Adrenal gland (tissue), 12 donors: ENCODE data around the gene HIBADH. TPM values are rescaled to one million over a fixed set of nuclear protein-coding genes. Genes with fewer than 3 reads are reported as not detected.

Experiments used
- DNase-seq, 7 donors: peaks; one replicate each; pipeline ENCODE4 v3.0.0-alpha.2; 2019 to 2020
- H3K27ac ChIP-seq, 5 donors: fragments of 200-600 bp; sonication (generic) in 4 of 5; 1 replicate in 3 of 5; 2 replicates in 2 of 5; pipeline versions ENCODE4 v1.5.1 to v1.8.0; 2016 to 2020; ENCODE audit warnings: mild to moderate bottlenecking in 1 of 5
- H3K27me3 ChIP-seq: fragments of 200-600 bp; 2 replicates; pipeline ENCODE4 v1.8.0; 2021
- H3K36me3 ChIP-seq, 2 donors: fragments of 200-600 bp; replicated peaks in 1 of 2; 1 replicate in 1 of 2; 2 replicates in 1 of 2; pipeline versions ENCODE4 v1.5.1 to v1.8.0; 2018 to 2022
- H3K4me1 ChIP-seq, 2 donors: fragments of 200-600 bp; replicated peaks in 1 of 2; 1 replicate in 1 of 2; 2 replicates in 1 of 2; pipeline versions ENCODE4 v1.5.1 to v1.8.0; 2018 to 2021
- H3K4me3 ChIP-seq, 4 donors: fragments of 200-600 bp; sonication (generic) in 3 of 4; one replicate each; pipeline ENCODE4 v1.5.1; 2016 to 2018
- H3K9me3 ChIP-seq, 3 donors: fragments of 200-600 bp; sonication (generic) in 1 of 3; replicated peaks in 1 of 3; 1 replicate in 2 of 3; 2 replicates in 1 of 3; pipeline versions ENCODE4 v1.5.1 to v1.8.0; 2016 to 2021
- CTCF ChIP-seq, 6 experiments: fragments of 450-650 bp in 4 of 6; fragments of 200-600 bp in 2 of 6; sonication (generic) in 1 of 6; IDR thresholded peaks; 1 replicate in 5 of 6; 2 replicates in 1 of 6; pipeline versions ENCODE4 v1.5.1 to v1.8.0; 2016 to 2021; ENCODE audit warnings: antibody characterized with exemption in 6 of 6, mild to moderate bottlenecking in 2 of 6, moderate library complexity in 1 of 6
- POLR2A ChIP-seq, 2 donors: fragments of 450-650 bp; IDR thresholded peaks; one replicate each; pipeline ENCODE4 v1.6.1; 2017; ENCODE audit warnings: antibody characterized with exemption in 2 of 2, mild to moderate bottlenecking in 2 of 2, moderate library complexity in 1 of 2
- WGBS, 4 donors: extraction: QIAGEN DNeasy Blood & Tissue Kit in 2 of 4; methylation state at CpG; one replicate each; pipeline versions ENCODE4 v1.1.5 to v1.1.7; 2013 to 2017; 5-methylcytosine and 5-hydroxymethylcytosine counted together
- intact Hi-C, 2 donors: fragments of 100-400 bp; cut with DNase I; formaldehyde crosslinking; loops; one replicate each; pipeline versions ENCODE4 v1.14.1 to v1.15.0; 2022 to 2023
- polyA plus RNA-seq, 3 donors: library from polyadenylated mRNA; stranded (reverse); fragments of 200-250 nt in 2 of 3; fragments of 350-450 nt in 1 of 3; fragmentation: Illumina TruSeq in 1 of 3; extraction: RNeasy Lipid Tissue Mini Kit (QIAGEN cat#74804) in 1 of 3; gene quantifications; one replicate each; pipeline ENCODE4 v1.2.3, GENCODE V29; 2013 to 2014
- total RNA-seq, 9 donors: library from RNA; depleted of rRNA in 4 of 9; stranded (reverse); fragments of >200 nt in 4 of 9; fragments of 120-200 nt in 1 of 9; fragmentation: NEBNext Ultra II Directional in 1 of 9; extraction: Animal tissue kit (Norgen Biotek cat#: 25700) in 1 of 9; gene quantifications; one replicate each; pipeline versions ENCODE4 v1.1.0 to v1.2.4, GENCODE V29; 2013 to 2023
- donor health status: healthy with polysubstance abuse.
- donor health status: Bipolar disorder and iron deficiency.
- donor health status: DM: yes; HTN: yes; CAD: no.
- donor health status: DM: no; HTN: no; CAD: no.
- donor health status: DM: no; HTN: no; CAD: no.
- donor health status: DM: yes; HTN: yes; CAD: no.

The HIBADH gene
- total and polyA plus RNA-seq, 12 donors = 42.9 to 227 (median 130) TPM

- Histone ChIP-seq H3K4me3 (no peak overlapping the region), H3K27ac (no peak overlapping the region), H3K9me3 (no peaks in the 10 kb centered on the region), H3K36me3 (no peaks in the 10 kb centered on the region), H3K27me3 (no peaks in the 10 kb centered on the region), H3K4me1 (peaks cover 4 to 5% of the 10 kb centered on the region in 2 donors)
- DNase-seq = no peak
- 78 to 84% (median 83%) methylated on average over 3 of the region's 3 CpGs for WGBS, 4 donors
- TF ChIP-seq POLR2A (IDR thresholded peaks at IDR 0.05) (no peak), CTCF (IDR thresholded peaks at IDR 0.05) (no peak)
- intact Hi-C loops = no loop called here
These were observed 26.0 kb upstream of the HIBADH start for GRCh38 chr7:27688646-27689045.

- Histone ChIP-seq H3K27me3 (no peaks in the 10 kb centered on the region), H3K4me3 (no peak overlapping the region), H3K4me1 (no peaks in the 10 kb centered on the region), H3K9me3 (no peaks in the 10 kb centered on the region), H3K27ac (no peak overlapping the region), H3K36me3 (no peaks in the 10 kb centered on the region)
- no peak for TF ChIP-seq POLR2A (IDR thresholded peaks at IDR 0.05)
- TF ChIP-seq CTCF (IDR thresholded peaks at IDR 0.05) = no peak
- 90 to 93% (median 91%) methylated on average over 4 of the region's 4 CpGs for WGBS, 4 donors
- intact Hi-C loops = no loop called here
- no peak for DNase-seq
These were observed 25.4 kb upstream of the HIBADH start for GRCh38 chr7:27688056-27688455.

GRCh38 chr7:27686315-27686714 is 23.6 kb upstream of the HIBADH start:
- no peaks in the 10 kb centered on the region for H3K4me1 ChIP-seq
- no peak overlapping the region for H3K27ac ChIP-seq
- H3K9me3 ChIP-seq = no peaks in the 10 kb centered on the region
- intact Hi-C loops = no loop called here
- TF ChIP-seq POLR2A (IDR thresholded peaks at IDR 0.05) = no peak
- no peak for TF ChIP-seq CTCF (IDR thresholded peaks at IDR 0.05)
- H3K36me3 ChIP-seq = no peaks in the 10 kb centered on the region
- H3K27me3 ChIP-seq = no peaks in the 10 kb centered on the region
- H3K4me3 ChIP-seq = no peak overlapping the region
- DNase-seq = peak in 1 of 7 donors; percentile 12

GRCh38 chr7:27685893-27686292 is 23.2 kb upstream of the HIBADH start:
- H3K27me3 ChIP-seq = no peaks in the 10 kb centered on the region
- TF ChIP-seq POLR2A (IDR thresholded peaks at IDR 0.05) (no peak), CTCF (IDR thresholded peaks at IDR 0.05) (no peak)
- H3K4me1 ChIP-seq = no peaks in the 10 kb centered on the region
- no peaks in the 10 kb centered on the region for H3K36me3 ChIP-seq
- no peaks in the 10 kb centered on the region for H3K9me3 ChIP-seq
- intact Hi-C loops = no loop called here
- no peak overlapping the region for H3K27ac ChIP-seq
- no peak for DNase-seq
- H3K4me3 ChIP-seq = no peak overlapping the region
- WGBS, 4 donors = 77 to 86% (median 82%) methylated on average over 2 of the region's 2 CpGs
